Heart right ventricle (tissue), 16 donors: ENCODE data around the gene ARMH2. TPM values are rescaled to one million over a fixed set of nuclear protein-coding genes. Genes with fewer than 3 reads are reported as not detected.

Experiments used
- ATAC-seq, 8 donors: fragments of 200-7000 bp; cut with Tn5 transposase; one replicate each; pipeline ENCODE4 v1.9.1; 2020; ENCODE audit warnings: mild to moderate bottlenecking in 8 of 8, moderate library complexity in 8 of 8, moderate number of reproducible peaks in 1 of 8
- DNase-seq, 2 donors: peaks; one replicate each; pipeline ENCODE4 v3.0.0-alpha.2; 2020
- H3K27ac ChIP-seq, 10 donors: fragments of 200-600 bp; sonication (generic) in 2 of 10; one replicate each; pipeline versions ENCODE4 v1.5.0 to v1.8.0; 2020 to 2022; ENCODE audit warnings: mild to moderate bottlenecking in 3 of 10
- H3K27me3 ChIP-seq, 7 donors: fragments of 200-600 bp; one replicate each; pipeline ENCODE4 v1.8.0; 2021 to 2022; ENCODE audit warnings: mild to moderate bottlenecking in 2 of 7
- H3K36me3 ChIP-seq, 9 donors: fragments of 200-600 bp; sonication (generic) in 1 of 9; one replicate each; pipeline versions ENCODE4 v1.5.0 to v1.8.0; 2020 to 2022; ENCODE audit warnings: mild to moderate bottlenecking in 2 of 9
- H3K4me1 ChIP-seq, 9 donors: fragments of 200-600 bp; sonication (generic) in 1 of 9; one replicate each; pipeline versions ENCODE4 v1.5.0 to v1.8.0; 2020 to 2022; ENCODE audit warnings: mild to moderate bottlenecking in 4 of 9
- H3K4me3 ChIP-seq, 10 donors: fragments of 200-600 bp; sonication (generic) in 2 of 10; one replicate each; pipeline versions ENCODE4 v1.5.0 to v1.8.0; 2020 to 2022; ENCODE audit warnings: mild to moderate bottlenecking in 7 of 10, moderate library complexity in 2 of 10
- H3K9me3 ChIP-seq, 11 donors: fragments of 200-600 bp in 10 of 11; sonication (generic) in 2 of 11; one replicate each; pipeline versions ENCODE4 v1.5.0 to v1.8.0; 2013 to 2022; ENCODE audit warnings: mild to moderate bottlenecking in 2 of 11, control low read depth in 1 of 11, moderate library complexity in 1 of 11
- CTCF ChIP-seq, 9 donors: fragments of 200-600 bp; sonication (generic) in 2 of 9; IDR thresholded peaks; one replicate each; pipeline versions ENCODE4 v1.5.0 to v1.8.0; 2021 to 2022; ENCODE audit warnings: antibody characterized with exemption in 9 of 9, mild to moderate bottlenecking in 5 of 9, moderate library complexity in 1 of 9
- WGBS, 2 donors: extraction: QIAGEN DNeasy Blood & Tissue Kit; methylation state at CpG; one replicate each; pipeline ENCODE4 v1.1.7; 2013; ENCODE audit warnings: inconsistent platforms in 1 of 2; 5-methylcytosine and 5-hydroxymethylcytosine counted together
- intact Hi-C, 10 donors: fragments of 100-400 bp; cut with DNase I; formaldehyde crosslinking; loops; one replicate each; pipeline versions ENCODE4 v1.11.1 to v1.14.2; 2022
- polyA plus RNA-seq, 2 donors: library from polyadenylated mRNA; stranded (reverse); fragments of 200-250 nt; gene quantifications; one replicate each; pipeline ENCODE4 v1.2.3, GENCODE V29; 2013
- total RNA-seq, 10 donors: library from RNA; stranded (reverse); fragmentation: NEBNext Ultra II Directional in 3 of 10; extraction: Animal tissue kit (Norgen Biotek cat#: 25700) in 3 of 10; gene quantifications; one replicate each; pipeline versions ENCODE4 v1.2.1 to v1.2.4, GENCODE V29; 2021 to 2023
- donor health status: Arrhythmogenic right ventricular cardiomyopathy.
- donor health status: ischemic (EF 13 %, LVEDD 7.1; RV severe dilation, severe dysfunction).
- donor health status: healthy with polysubstance abuse.
- donor health status: DM: no; HTN: yes; CAD: no.
- donor health status: DM: no; HTN: no; CAD: no.
- donor health status: ischemic (EF 25% LVEDD 6.9; RV normal size, moderate dysfunction).
- donor health status: ischemic (EF 25% LVEDD 5.7; RV mildly dilated, moderate dysfunction).
- donor health status: healthy.
- donor health status: DM: yes; HTN: yes; CAD: no.
- donor health status: Ischemic cardiomyopathy.
- donor health status: ischemic (EF 35%, LVEDD 5.7; RV mildly dilated, moderate dysfunction).
- donor health status: nonischemic (EF 11% LVEDD 7.7; RV severe dilation, severe dysfunction).
- donor health status: DM: yes; HTN: yes; CAD: no.
- donor health status: PGD.
- donor health status: ischemic (EF 29% LVEDD 5.4; RV normal size, mild dysfunction).
- donor health status: nonischemic (EF 23%, LVEDD 6.1; RV moderate dilation, normal function).

ARMH2 gene
- total and polyA plus RNA-seq, 12 donors, result not detected

- H3K4me1 ChIP-seq, result peaks cover 0 to 7% (median 4%) of the 10 kb centered on the region in 9 donors
- DNase-seq (no peak), ATAC-seq (no peak)
- 96% methylated on average over 6 of the region's 6 CpGs for WGBS, 2 donors
- no peaks in the 10 kb centered on the region for H3K9me3 ChIP-seq
- intact Hi-C loops, result loop anchor here in 1 of 10 donors (5.0 kb wide), 1 partner anchor 227 kb away; no protein-coding TSS in a partner anchor
- peaks cover 0 to 96% (median 11%) of the 10 kb centered on the region in 9 donors for H3K36me3 ChIP-seq
- H3K4me3 ChIP-seq, result no peak overlapping the region
- H3K27ac ChIP-seq, result no peak overlapping the region
- no peaks in the 10 kb centered on the region for H3K27me3 ChIP-seq
- no peak for TF ChIP-seq CTCF (IDR thresholded peaks at IDR 0.05)
Observed at GRCh38 chr6:24844903-24845302, 46.2 kb upstream of the ARMH2 start.

GRCh38 chr6:24844061-24844460, 45.3 kb upstream of the ARMH2 start:
- 98 to 100% methylated on average over 1 of the region's 1 CpG for WGBS, 2 donors
- DNase-seq (no peak), ATAC-seq (no peak)
- no peaks in the 10 kb centered on the region for H3K9me3 ChIP-seq
- no peak for TF ChIP-seq CTCF (IDR thresholded peaks at IDR 0.05)
- no peaks in the 10 kb centered on the region for H3K27me3 ChIP-seq
- intact Hi-C loops, result loop anchor here in 1 of 10 donors (5.0 kb wide), 1 partner anchor 228 kb away; no protein-coding TSS in a partner anchor
- no peak overlapping the region for H3K27ac ChIP-seq
- H3K36me3 ChIP-seq, result peaks cover 0 to 90% (median 6%) of the 10 kb centered on the region in 9 donors
- peaks cover 0 to 7% (median 4%) of the 10 kb centered on the region in 9 donors for H3K4me1 ChIP-seq
- no peak overlapping the region for H3K4me3 ChIP-seq

- TF ChIP-seq CTCF (IDR thresholded peaks at IDR 0.05), result no peak
- Histone ChIP-seq H3K9me3 (no peaks in the 10 kb centered on the region), H3K36me3 (peaks cover 0 to 70% (median 0%) of the 10 kb centered on the region in 9 donors), H3K27me3 (no peaks in the 10 kb centered on the region), H3K4me1 (peaks cover 0 to 30% (median 17%) of the 10 kb centered on the region in 9 donors), H3K4me3 (no peak overlapping the region), H3K27ac (no peak overlapping the region)
- 86 to 90% methylated on average over 2 of the region's 2 CpGs for WGBS, 2 donors
- intact Hi-C loops, result loop anchor here in 1 of 10 donors (5.0 kb wide), 1 partner anchor 232 kb away; no protein-coding TSS in a partner anchor
- ATAC-seq (no peak), DNase-seq (no peak)
Observed at GRCh38 chr6:24840187-24840586, 41.5 kb upstream of the ARMH2 start.

GRCh38 chr6:24838994-24839393, 40.3 kb upstream of the ARMH2 start:
- DNase-seq, result no peak
- WGBS, 2 donors, result 87 to 92% methylated on average over 5 of the region's 5 CpGs
- intact Hi-C loops, result no loop called here

More at GRCh38 chr6:24838994-24839393, 40.3 kb upstream of the ARMH2 start:
- Histone ChIP-seq H3K4me3 (no peak overlapping the region), H3K4me1 (peaks cover 0 to 31% (median 15%) of the 10 kb centered on the region in 9 donors), H3K9me3 (no peaks in the 10 kb centered on the region), H3K27me3 (no peaks in the 10 kb centered on the region), H3K36me3 (peaks cover 0 to 70% (median 0%) of the 10 kb centered on the region in 9 donors), H3K27ac (no peak overlapping the region)
- no peak for TF ChIP-seq CTCF (IDR thresholded peaks at IDR 0.05)
- ATAC-seq, result no peak
